GM19452 (cell line): ENCODE data around the gene COX10.
"Not testable (repeated sequence)": the region's sequence is repeated elsewhere in the genome, so short reads cannot be mapped to it uniquely, and the experiment has no call there.

Source experiments
- ATAC-seq: cut with Tn5 transposase; IDR thresholded peaks from one replicate; pipeline ENCODE4 v1.9.1; 2021; ENCODE audit not compliant: unreplicated experiment

Gene COX10

GRCh38 chr17:14069251-14070021 is at the start of gene COX10:
Gene COX10 (plus strand): TSS chr17:14069504. CDS start chr17:14069606, 102 bp downstream.
- ATAC-seq, result peak; percentile 99

GRCh38 chr17:14021651-14022294 is 47.5 kb upstream of the COX10 start:
- not testable (repeated sequence) for ATAC-seq

- not testable (repeated sequence) for ATAC-seq
Observed at GRCh38 chr17:14029755-14030154, 39.5 kb upstream of the COX10 start.

GRCh38 chr17:14032234-14032633 is 37.1 kb upstream of the COX10 start:
- no peak for ATAC-seq

- no peak for ATAC-seq
Observed at GRCh38 chr17:14033166-14033565, 36.1 kb upstream of the COX10 start.

- no peak for ATAC-seq
Observed at GRCh38 chr17:14037453-14037852, 31.9 kb upstream of the COX10 start.

GRCh38 chr17:14038206-14038605 is 31.1 kb upstream of the COX10 start:
- ATAC-seq, result no peak

- ATAC-seq, result no peak
Observed at GRCh38 chr17:14042411-14042810, 26.9 kb upstream of the COX10 start.

- no peak for ATAC-seq
Observed at GRCh38 chr17:14044702-14045101, 24.6 kb upstream of the COX10 start.

GRCh38 chr17:14046978-14047377 is 22.3 kb upstream of the COX10 start:
- ATAC-seq, result no peak

GRCh38 chr17:14047591-14047990 is 21.7 kb upstream of the COX10 start:
- ATAC-seq, result no peak

GRCh38 chr17:14048169-14048568 is 21.1 kb upstream of the COX10 start:
- ATAC-seq, result no peak

- ATAC-seq, result no peak
Observed at GRCh38 chr17:14050616-14051015, 18.7 kb upstream of the COX10 start.

- no peak for ATAC-seq
Observed at GRCh38 chr17:14051692-14052091, 17.6 kb upstream of the COX10 start.

- ATAC-seq, result no peak
Observed at GRCh38 chr17:14052886-14053615, 16.3 kb upstream of the COX10 start.

- no peak for ATAC-seq
Observed at GRCh38 chr17:14057591-14057990, 11.7 kb upstream of the COX10 start.

- ATAC-seq, result no peak
Observed at GRCh38 chr17:14058051-14058450, 11.3 kb upstream of the COX10 start.

- ATAC-seq, result no peak
Observed at GRCh38 chr17:14060706-14061105, 8.6 kb upstream of the COX10 start.

GRCh38 chr17:14061666-14062560 is 7.4 kb upstream of the COX10 start:
- no peak for ATAC-seq

GRCh38 chr17:14067347-14067746 is 2.0 kb upstream of the COX10 start:
- ATAC-seq, result no peak
